ENCODE data around the gene MSRB3. TPM values are rescaled to one million over a fixed set of nuclear protein-coding genes. Genes with fewer than 3 reads are reported as not detected.

The MSRB3 gene
- total and polyA plus RNA-seq, 2 experiments from 2014 or later: 0.95 to 1.7 TPM

DNA sequence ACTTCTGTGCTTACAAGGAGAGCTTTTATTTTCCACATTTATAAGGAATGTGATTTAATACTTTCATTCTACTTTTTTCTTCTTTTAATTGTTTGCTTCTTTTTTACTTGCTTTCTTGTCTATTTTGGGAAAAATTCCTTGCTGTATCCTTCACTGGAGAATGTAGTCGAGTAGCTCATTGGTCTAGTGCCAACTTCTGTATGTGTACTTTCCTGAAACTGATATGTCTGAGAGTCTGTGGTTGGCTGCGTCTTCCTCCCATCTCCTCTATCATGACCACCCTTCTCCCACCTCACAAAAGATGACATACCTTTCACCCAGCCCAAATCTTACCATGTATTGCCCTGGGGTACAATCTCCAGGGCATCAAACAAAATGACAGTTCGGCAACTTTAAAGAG is 51.8 kb downstream of the MSRB3 start (continued):
- TF ChIP-seq, protein P1, sequence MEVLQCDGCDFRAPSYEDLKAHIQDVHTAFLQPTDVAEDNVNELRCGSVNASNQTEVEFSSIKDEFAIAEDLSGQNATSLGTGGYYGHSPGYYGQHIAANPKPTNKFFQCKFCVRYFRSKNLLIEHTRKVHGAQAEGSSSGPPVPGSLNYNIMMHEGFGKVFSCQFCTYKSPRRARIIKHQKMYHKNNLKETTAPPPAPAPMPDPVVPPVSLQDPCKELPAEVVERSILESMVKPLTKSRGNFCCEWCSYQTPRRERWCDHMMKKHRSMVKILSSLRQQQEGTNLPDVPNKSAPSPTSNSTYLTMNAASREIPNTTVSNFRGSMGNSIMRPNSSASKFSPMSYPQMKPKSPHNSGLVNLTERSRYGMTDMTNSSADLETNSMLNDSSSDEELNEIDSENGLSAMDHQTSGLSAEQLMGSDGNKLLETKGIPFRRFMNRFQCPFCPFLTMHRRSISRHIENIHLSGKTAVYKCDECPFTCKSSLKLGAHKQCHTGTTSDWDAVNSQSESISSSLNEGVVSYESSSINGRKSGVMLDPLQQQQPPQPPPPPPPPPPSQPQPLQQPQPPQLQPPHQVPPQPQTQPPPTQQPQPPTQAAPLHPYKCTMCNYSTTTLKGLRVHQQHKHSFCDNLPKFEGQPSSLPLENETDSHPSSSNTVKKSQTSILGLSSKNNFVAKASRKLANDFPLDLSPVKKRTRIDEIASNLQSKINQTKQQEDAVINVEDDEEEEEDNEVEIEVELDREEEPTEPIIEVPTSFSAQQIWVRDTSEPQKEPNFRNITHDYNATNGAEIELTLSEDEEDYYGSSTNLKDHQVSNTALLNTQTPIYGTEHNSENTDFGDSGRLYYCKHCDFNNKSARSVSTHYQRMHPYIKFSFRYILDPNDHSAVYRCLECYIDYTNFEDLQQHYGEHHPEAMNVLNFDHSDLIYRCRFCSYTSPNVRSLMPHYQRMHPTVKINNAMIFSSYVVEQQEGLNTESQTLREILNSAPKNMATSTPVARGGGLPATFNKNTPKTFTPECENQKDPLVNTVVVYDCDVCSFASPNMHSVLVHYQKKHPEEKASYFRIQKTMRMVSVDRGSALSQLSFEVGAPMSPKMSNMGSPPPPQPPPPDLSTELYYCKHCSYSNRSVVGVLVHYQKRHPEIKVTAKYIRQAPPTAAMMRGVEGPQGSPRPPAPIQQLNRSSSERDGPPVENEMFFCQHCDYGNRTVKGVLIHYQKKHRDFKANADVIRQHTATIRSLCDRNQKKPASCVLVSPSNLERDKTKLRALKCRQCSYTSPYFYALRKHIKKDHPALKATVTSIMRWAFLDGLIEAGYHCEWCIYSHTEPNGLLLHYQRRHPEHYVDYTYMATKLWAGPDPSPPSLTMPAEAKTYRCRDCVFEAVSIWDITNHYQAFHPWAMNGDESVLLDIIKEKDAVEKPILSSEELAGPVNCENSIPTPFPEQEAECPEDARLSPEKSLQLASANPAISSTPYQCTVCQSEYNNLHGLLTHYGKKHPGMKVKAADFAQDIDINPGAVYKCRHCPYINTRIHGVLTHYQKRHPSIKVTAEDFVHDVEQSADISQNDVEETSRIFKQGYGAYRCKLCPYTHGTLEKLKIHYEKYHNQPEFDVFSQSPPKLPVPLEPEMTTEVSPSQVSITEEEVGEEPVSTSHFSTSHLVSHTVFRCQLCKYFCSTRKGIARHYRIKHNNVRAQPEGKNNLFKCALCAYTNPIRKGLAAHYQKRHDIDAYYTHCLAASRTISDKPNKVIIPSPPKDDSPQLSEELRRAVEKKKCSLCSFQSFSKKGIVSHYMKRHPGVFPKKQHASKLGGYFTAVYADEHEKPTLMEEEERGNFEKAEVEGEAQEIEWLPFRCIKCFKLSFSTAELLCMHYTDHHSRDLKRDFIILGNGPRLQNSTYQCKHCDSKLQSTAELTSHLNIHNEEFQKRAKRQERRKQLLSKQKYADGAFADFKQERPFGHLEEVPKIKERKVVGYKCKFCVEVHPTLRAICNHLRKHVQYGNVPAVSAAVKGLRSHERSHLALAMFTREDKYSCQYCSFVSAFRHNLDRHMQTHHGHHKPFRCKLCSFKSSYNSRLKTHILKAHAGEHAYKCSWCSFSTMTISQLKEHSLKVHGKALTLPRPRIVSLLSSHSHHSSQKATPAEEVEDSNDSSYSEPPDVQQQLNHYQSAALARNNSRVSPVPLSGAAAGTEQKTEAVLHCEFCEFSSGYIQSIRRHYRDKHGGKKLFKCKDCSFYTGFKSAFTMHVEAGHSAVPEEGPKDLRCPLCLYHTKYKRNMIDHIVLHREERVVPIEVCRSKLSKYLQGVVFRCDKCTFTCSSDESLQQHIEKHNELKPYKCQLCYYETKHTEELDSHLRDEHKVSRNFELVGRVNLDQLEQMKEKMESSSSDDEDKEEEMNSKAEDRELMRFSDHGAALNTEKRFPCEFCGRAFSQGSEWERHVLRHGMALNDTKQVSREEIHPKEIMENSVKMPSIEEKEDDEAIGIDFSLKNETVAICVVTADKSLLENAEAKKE (CRISPR knock-in tag; IDR thresholded peaks at IDR 0.05): no peak
- no peak for TF ChIP-seq NANOG (IDR thresholded peaks at IDR 0.05; ENCODE audit: borderline replicate concordance)
- TF ChIP-seq EZH2 (IDR thresholded peaks at IDR 0.05; ENCODE audit: low read depth, unreplicated experiment): no peak
- TF ChIP-seq CREB1 (CRISPR knock-in tag; IDR thresholded peaks at IDR 0.05; ENCODE audit: low read depth): no peak
- TF ChIP-seq EZH2phosphoT487 (IDR thresholded peaks at IDR 0.05; ENCODE audit: unreplicated experiment): no peak
- TF ChIP-seq ZNF114 (CRISPR knock-in tag; IDR thresholded peaks at IDR 0.05): no peak
- TF ChIP-seq, protein P2, sequence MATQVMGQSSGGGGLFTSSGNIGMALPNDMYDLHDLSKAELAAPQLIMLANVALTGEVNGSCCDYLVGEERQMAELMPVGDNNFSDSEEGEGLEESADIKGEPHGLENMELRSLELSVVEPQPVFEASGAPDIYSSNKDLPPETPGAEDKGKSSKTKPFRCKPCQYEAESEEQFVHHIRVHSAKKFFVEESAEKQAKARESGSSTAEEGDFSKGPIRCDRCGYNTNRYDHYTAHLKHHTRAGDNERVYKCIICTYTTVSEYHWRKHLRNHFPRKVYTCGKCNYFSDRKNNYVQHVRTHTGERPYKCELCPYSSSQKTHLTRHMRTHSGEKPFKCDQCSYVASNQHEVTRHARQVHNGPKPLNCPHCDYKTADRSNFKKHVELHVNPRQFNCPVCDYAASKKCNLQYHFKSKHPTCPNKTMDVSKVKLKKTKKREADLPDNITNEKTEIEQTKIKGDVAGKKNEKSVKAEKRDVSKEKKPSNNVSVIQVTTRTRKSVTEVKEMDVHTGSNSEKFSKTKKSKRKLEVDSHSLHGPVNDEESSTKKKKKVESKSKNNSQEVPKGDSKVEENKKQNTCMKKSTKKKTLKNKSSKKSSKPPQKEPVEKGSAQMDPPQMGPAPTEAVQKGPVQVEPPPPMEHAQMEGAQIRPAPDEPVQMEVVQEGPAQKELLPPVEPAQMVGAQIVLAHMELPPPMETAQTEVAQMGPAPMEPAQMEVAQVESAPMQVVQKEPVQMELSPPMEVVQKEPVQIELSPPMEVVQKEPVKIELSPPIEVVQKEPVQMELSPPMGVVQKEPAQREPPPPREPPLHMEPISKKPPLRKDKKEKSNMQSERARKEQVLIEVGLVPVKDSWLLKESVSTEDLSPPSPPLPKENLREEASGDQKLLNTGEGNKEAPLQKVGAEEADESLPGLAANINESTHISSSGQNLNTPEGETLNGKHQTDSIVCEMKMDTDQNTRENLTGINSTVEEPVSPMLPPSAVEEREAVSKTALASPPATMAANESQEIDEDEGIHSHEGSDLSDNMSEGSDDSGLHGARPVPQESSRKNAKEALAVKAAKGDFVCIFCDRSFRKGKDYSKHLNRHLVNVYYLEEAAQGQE (IDR thresholded peaks at IDR 0.05; ENCODE audit: unreplicated experiment): no peak
- TF ChIP-seq, protein P3, sequence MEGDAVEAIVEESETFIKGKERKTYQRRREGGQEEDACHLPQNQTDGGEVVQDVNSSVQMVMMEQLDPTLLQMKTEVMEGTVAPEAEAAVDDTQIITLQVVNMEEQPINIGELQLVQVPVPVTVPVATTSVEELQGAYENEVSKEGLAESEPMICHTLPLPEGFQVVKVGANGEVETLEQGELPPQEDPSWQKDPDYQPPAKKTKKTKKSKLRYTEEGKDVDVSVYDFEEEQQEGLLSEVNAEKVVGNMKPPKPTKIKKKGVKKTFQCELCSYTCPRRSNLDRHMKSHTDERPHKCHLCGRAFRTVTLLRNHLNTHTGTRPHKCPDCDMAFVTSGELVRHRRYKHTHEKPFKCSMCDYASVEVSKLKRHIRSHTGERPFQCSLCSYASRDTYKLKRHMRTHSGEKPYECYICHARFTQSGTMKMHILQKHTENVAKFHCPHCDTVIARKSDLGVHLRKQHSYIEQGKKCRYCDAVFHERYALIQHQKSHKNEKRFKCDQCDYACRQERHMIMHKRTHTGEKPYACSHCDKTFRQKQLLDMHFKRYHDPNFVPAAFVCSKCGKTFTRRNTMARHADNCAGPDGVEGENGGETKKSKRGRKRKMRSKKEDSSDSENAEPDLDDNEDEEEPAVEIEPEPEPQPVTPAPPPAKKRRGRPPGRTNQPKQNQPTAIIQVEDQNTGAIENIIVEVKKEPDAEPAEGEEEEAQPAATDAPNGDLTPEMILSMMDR (conservative IDR thresholded peaks at IDR 0.05; ENCODE audit: low read depth in 2 of 2): no peak
- TF ChIP-seq ZNF331 (CRISPR knock-in tag; IDR thresholded peaks at IDR 0.05; ENCODE audit: low read depth): no peak
- no peak for TF ChIP-seq POLR2AphosphoS5 (IDR thresholded peaks at IDR 0.05; ENCODE audit: low read depth)
